AG04449 (cell line): ENCODE measurements around the gene IMPDH2.

Source experiments
- CTCF ChIA-PET: fragments of 350-600 bp; formaldehyde crosslinking; extraction: SDS; loops from one replicate; lab custom pipeline; 2021; ENCODE audit warnings: antibody characterized with exemption; lab: Yijun Ruan, JAX
- POLR2A ChIA-PET: fragments of 400-600, 350-600 bp; formaldehyde crosslinking; extraction: SDS; loops from one replicate; lab custom pipeline; 2020; ENCODE audit warnings: antibody characterized with exemption, inconsistent platforms; lab: Yijun Ruan, JAX
- DNase-seq: peaks from one replicate; pipeline ENCODE4 v3.0.0-alpha.2; 2010; ENCODE audit warnings: low read depth, low spot score
- H3K4me3 ChIP-seq: 2 replicates; pipeline ENCODE4 v1.5.1; 2011; ENCODE audit warnings: low read depth, mild to moderate bottlenecking, control low read depth, low read length
- TF ChIP-seq, protein P1 (sequence below): IDR thresholded peaks from one replicate; pipeline ENCODE4 v1.5.1; 2011; ENCODE audit warnings: mild to moderate bottlenecking, moderate library complexity, low read length, control low read depth, inconsistent platforms; ENCODE audit not compliant: insufficient read depth; ENCODE audit errors: missing control alignments

Gene IMPDH2

DNA sequence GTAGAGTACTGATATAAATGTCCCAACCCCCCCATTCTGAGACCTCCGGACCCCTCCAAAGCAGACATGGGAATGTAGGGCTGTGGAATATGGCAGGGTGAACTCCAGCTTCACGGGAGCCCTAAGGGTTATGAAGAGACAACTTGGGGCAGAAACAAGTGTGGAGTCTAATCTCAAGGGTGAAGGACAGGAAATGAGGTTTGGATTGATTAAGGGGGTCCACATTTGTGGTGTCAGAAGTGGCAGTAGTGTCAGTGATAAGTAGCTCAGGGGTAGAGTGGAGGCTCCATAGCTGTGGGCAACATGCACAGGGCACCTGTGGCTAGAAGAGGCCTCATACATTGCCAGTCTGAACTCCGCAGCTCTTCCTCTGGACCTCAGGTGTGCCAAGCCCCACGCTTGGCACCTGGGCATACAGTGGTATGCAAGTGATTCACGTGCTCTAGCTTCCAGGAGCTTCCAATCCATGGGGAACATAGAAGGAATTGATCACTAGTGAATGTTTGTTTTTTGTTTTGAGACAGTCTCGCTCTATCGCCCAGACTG is 43.3 kb downstream of the IMPDH2 start:
- H3K4me3 ChIP-seq, result no peak overlapping the region
- TF ChIP-seq, protein P1, sequence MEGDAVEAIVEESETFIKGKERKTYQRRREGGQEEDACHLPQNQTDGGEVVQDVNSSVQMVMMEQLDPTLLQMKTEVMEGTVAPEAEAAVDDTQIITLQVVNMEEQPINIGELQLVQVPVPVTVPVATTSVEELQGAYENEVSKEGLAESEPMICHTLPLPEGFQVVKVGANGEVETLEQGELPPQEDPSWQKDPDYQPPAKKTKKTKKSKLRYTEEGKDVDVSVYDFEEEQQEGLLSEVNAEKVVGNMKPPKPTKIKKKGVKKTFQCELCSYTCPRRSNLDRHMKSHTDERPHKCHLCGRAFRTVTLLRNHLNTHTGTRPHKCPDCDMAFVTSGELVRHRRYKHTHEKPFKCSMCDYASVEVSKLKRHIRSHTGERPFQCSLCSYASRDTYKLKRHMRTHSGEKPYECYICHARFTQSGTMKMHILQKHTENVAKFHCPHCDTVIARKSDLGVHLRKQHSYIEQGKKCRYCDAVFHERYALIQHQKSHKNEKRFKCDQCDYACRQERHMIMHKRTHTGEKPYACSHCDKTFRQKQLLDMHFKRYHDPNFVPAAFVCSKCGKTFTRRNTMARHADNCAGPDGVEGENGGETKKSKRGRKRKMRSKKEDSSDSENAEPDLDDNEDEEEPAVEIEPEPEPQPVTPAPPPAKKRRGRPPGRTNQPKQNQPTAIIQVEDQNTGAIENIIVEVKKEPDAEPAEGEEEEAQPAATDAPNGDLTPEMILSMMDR, result no peak
- POLR2A ChIA-PET, result interaction anchor here (1.2 kb wide), 1 partner anchor 34 kb away, joined by 3 read pairs; no protein-coding TSS in a partner anchor
- no peak for DNase-seq
- CTCF ChIA-PET, result interaction anchor here (1.3 to 4.4 kb wide), 3 partner anchors 12 to 36 kb away, joined by 4 to 38 read pairs (median 24); partner anchors contain the start of gene NDUFAF3

DNA sequence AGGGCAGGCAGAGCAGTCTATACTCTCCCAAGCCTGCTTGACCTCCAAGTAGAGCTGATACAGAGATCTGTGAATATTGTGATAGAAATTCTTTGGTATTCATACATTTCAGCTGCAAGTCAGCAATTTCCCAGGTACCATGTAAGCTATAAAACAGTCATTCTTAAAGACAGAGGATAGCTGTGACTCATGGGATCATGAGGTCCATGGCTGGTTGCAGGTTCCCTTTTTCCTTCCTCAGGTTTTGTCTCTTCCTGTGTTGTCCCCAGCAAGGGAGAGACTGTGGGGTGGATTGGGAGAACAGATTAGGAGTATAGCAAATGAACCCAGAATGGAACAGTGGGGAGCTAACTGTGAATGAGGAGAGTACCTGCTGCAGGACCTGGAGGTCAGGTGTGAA is 44.5 kb downstream of the IMPDH2 start:
- ChIA-PET CTCF (interaction anchor here (0.6 to 1.7 kb wide), 4 partner anchors 15 to 110 kb away, joined by 3 to 6 read pairs (median 4); partner anchors contain the start of genes IMPDH2 and NDUFAF3), POLR2A (interaction anchor here (0.5 kb wide), 1 partner anchor 459 kb away, joined by 4 read pairs; no protein-coding TSS in a partner anchor)
- no peak for DNase-seq
- TF ChIP-seq, protein P1, result no peak
- no peak overlapping the region for H3K4me3 ChIP-seq

DNA sequence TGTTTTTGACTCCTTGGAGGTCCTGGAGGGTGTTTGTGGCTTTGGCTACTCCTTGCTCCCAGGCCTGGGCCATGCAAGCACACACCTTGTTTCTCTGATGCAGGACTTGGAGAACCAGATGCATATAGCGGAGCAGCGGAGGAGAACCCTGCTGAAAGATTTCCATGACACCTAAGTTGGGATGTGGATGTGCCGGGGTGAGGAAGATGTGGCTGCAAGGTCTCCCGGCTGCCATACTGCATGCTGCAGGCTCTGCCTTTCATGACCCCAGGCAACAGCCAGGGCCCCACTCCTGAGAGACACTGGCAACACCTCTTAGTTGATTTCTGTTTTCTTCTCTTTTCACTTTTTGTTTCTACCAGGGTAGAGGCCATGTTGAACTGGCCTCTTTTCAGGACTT is 46.1 kb downstream of the IMPDH2 start:
- TF ChIP-seq, protein P1, result no peak
- POLR2A ChIA-PET, result no interaction called here
- H3K4me3 ChIP-seq, result no peak overlapping the region
- no peak for DNase-seq
- CTCF ChIA-PET, result no interaction called here

DNA sequence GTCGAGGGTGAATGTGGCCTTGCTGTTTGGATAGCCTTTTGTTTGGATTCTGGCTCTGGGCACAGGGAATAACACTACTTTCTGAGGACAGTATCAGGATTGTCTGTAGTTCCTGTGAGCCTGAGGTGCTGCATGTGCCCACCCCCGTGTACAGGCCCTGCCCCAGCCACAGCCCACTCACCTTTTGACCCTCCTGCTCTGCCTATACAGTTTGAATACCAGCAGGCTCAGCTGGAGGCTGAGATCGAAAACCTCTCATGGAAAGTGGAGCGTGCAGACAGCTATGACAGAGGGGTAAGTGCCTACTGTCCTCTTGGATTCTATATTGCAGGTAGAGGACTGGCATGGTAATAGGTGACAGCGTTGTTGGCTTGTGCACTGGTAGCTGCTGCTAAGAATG is 46.5 kb downstream of the IMPDH2 start:
- no peak for DNase-seq
- TF ChIP-seq, protein P1, result no peak
- no peak overlapping the region for H3K4me3 ChIP-seq
- CTCF ChIA-PET, result no interaction called here
- POLR2A ChIA-PET, result no interaction called here

DNA sequence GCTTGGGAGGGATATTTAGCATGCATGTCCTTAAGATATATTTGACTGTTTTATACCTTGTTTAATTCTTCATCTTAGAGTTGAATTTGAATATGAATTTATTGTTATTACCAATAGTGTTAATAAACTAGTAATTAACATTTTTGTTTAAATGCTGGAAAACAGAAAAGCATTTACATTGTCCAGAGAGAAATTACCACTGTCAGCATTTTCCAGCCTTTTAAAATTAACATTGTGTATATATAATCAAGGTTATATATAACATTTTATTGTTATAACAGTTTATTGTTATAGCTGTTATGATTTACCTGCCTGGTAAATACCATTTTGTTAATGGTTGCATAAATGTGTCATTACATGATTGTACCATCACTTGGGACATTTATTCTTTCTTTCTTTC is 47.2 kb downstream of the IMPDH2 start:
- H3K4me3 ChIP-seq, result no peak overlapping the region
- TF ChIP-seq, protein P1, result no peak
- DNase-seq, result no peak
- ChIA-PET POLR2A (no interaction called here), CTCF (no interaction called here)

DNA sequence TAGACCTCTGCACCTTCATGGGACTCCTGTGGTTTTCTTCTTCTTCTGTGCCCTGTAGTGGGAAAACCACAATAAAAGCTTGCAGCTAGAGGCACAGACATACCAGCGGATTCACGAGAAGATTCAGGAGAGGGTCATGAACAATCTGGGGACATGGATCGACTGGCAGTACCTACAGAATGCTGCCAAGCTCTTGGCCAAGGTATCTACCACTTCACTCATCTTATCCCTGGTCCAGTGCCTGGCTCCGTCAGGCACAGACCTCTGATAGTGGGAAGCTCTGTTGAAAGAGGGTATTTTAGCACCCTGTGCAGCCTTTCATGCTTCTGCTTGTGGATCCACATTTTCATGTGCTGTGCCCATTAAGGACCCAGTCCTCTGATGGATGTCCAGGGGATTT is 48.9 kb downstream of the IMPDH2 start:
- ChIA-PET POLR2A (no interaction called here), CTCF (interaction anchor here (0.9 kb wide), 1 partner anchor 14 kb away, joined by 3 read pairs; no protein-coding TSS in a partner anchor)
- DNase-seq, result no peak
- TF ChIP-seq, protein P1, result no peak
- H3K4me3 ChIP-seq, result no peak overlapping the region
